Activated T-cell treated with anti-CD3 and anti-CD28 coated beads, Interleukin-2, amount 50 U/mL, for 24 hours (primary cell): Measurements from ENCODE around the gene CABP4.
A peak's percentile ranks its signal among the peaks of the same experiment; 100 is the strongest.

Experiments
- DNase-seq: peaks from one replicate; pipeline ENCODE4 v3.0.0-alpha.2; 2020
- H3K27ac Mint-ChIP-seq: 2 replicates; pipeline ENCODE4 v1.8.0; 2020; ENCODE audit warnings: mild to moderate bottlenecking, mixed read lengths
- H3K27me3 Mint-ChIP-seq: 2 replicates; pipeline ENCODE4 v1.8.0; 2020; ENCODE audit warnings: mixed read lengths
- H3K36me3 Mint-ChIP-seq: 2 replicates; pipeline ENCODE4 v1.8.0; 2020; ENCODE audit warnings: low read depth, mixed read lengths
- H3K4me1 Mint-ChIP-seq: 2 replicates; pipeline ENCODE4 v1.8.0; 2020; ENCODE audit warnings: low read depth, mixed read lengths
- H3K4me3 Mint-ChIP-seq: 2 replicates; pipeline ENCODE4 v1.8.0; 2020; ENCODE audit warnings: mild to moderate bottlenecking, moderate library complexity, mixed read lengths
- H3K9me3 Mint-ChIP-seq: 2 replicates; pipeline ENCODE4 v1.8.0; 2020; ENCODE audit warnings: mixed read lengths

Gene CABP4

GRCh38 chr11:67428052-67429001, 26.8 kb upstream of the CABP4 start, which contains the start of gene RPS6KB2:
RPS6KB2 (plus strand) TSS chr11:67428494; CDS start chr11:67428546, 52 bp downstream.
- Mint-ChIP-seq H3K27me3 (no peaks in the 10 kb centered on the region), H3K9me3 (no peaks in the 10 kb centered on the region), H3K4me3 (peak within 1 kb of the TSS; percentile 92), H3K4me1 (peaks cover 42% of the 10 kb centered on the region), H3K27ac (peak within 1 kb of the TSS; percentile 97), H3K36me3 (peaks cover 48% of the 10 kb centered on the region)
- DNase-seq, result peak; percentile 100

DNA sequence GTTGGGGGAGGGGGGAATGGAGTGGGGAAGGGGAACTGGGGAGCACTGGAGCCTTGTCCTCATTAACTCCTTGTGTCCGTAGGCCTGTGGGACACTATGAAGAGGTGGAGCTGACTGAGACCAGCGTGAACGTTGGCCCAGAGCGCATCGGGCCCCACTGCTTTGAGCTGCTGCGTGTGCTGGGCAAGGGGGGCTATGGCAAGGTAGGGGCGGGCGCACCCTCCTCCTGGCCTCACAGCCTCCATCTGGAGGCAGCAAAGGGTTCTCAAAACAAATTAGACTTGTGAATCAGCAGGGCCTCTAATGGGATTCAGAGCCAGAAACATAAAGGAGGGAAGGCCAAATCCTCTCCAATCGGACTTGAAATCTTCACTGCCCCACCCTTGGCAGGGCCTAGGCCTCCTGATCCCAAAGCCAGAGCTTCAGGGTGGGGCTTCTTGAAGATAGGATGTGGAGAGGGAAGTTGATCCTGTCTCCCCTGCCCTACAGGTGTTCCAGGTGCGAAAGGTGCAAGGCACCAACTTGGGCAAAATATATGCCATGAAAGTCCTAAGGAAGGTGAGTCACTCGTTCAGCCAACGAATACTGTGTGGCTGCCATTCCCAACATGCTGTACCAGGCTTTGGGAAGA, 26.0 kb upstream of the CABP4 start:
- H3K4me3 Mint-ChIP-seq, result peak overlapping the region; percentile 92

DNA sequence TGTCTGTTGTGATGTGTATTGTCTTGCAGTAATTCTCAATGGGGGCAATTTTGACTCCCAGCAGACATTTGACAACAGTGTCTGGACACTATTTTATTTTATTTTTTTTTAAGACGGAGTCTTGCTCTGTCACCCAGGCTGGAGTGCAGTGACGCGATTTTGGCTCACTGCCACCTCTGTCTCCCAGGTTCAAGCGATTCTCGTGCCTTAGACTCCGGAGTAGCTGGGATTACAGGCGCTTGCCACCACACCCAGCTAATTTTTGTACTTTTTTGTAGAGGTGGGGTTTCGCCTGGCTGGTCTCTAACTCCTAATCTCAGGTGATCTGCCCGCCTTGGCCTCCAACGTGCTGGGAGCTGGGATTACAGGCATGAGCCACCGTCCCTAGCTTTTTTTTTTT, 25.4 kb upstream of the CABP4 start:
- peaks cover 56% of the 10 kb centered on the region for H3K4me1 Mint-ChIP-seq
- peak overlapping the region; percentile 92 for H3K4me3 Mint-ChIP-seq
- H3K27me3 Mint-ChIP-seq, result no peaks in the 10 kb centered on the region
- peaks cover 61% of the 10 kb centered on the region for H3K36me3 Mint-ChIP-seq
- no peaks in the 10 kb centered on the region for H3K9me3 Mint-ChIP-seq
- DNase-seq, result no peak
- peak overlapping the region; percentile 97 for H3K27ac Mint-ChIP-seq

More for the DNA sequence above, 26.0 kb upstream of the CABP4 start:
- Mint-ChIP-seq H3K9me3 (no peaks in the 10 kb centered on the region), H3K27me3 (no peaks in the 10 kb centered on the region), H3K27ac (peak overlapping the region; percentile 97), H3K4me1 (peaks cover 50% of the 10 kb centered on the region), H3K36me3 (peaks cover 56% of the 10 kb centered on the region)
- DNase-seq, result no peak

DNA sequence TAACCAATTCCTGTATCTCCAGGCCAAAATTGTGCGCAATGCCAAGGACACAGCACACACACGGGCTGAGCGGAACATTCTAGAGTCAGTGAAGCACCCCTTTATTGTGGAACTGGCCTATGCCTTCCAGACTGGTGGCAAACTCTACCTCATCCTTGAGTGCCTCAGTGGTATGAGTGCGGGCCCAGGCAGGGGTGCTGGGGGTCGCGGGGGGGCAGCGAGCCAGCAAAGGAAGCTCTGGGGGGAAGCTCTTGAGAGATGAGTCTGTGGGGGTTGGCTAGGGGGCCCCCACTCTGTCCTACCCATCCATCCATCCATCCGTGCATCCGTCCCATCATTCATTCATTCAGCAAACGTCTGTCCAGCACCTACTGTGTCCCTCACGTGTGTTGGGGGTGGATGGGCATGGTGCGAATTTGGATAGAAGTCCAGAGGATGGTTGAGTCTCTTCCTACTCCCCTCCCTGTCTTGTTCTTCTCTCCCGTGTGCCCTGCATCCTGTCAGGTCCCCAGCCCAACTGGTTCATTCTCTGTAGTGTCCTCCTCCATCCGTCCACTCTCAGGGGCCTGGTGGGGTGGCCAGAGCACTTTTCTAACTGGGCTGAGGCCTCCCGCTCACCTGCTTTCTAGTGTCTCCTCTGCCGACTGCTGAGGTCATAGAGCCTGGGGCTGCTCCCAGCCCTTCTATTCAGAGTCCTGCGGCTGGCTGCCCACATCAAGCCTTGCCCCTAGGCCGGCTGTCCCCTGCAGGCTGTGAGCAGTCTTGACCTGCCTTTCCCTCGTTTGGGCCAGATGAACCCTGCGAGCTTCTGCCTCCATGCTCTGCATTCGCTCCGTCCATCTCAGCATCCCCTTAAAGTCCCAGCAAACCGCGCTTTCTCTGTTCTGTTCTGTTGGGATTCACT, 23.6 kb upstream of the CABP4 start:
- Mint-ChIP-seq H3K9me3 (no peaks in the 10 kb centered on the region), H3K27me3 (no peaks in the 10 kb centered on the region), H3K4me3 (no peak overlapping the region), H3K4me1 (peaks cover 68% of the 10 kb centered on the region), H3K27ac (peak overlapping the region; percentile 97), H3K36me3 (peaks cover 77% of the 10 kb centered on the region)
- no peak for DNase-seq

DNA sequence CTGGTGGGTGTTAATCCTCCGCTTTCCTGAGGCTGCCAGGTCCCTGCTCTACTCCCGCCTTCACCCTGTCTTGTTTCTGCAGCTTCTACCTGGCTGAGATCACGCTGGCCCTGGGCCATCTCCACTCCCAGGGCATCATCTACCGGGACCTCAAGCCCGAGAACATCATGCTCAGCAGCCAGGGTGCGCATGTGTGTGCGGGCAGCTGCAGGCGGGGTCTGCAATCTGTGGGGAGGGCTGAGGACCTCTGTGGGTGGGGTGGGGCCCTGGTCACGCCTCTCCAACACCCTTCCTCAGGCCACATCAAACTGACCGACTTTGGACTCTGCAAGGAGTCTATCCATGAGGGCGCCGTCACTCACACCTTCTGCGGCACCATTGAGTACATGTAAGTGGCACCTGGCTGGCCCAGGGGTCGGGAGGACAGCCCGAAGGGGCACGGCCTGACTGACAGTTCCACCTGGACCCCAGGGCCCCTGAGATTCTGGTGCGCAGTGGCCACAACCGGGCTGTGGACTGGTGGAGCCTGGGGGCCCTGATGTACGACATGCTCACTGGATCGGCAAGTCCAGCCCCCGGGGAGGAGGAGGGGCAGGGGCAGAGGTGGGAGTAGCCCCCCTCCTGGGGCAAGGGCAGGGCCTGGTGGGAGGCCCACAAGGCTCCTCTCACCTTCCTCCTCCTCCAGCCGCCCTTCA, 22.4 kb upstream of the CABP4 start:
- peaks cover 88% of the 10 kb centered on the region for H3K36me3 Mint-ChIP-seq
- H3K9me3 Mint-ChIP-seq, result no peaks in the 10 kb centered on the region
- no peak overlapping the region for H3K4me3 Mint-ChIP-seq
- peaks cover 63% of the 10 kb centered on the region for H3K4me1 Mint-ChIP-seq
- peak; percentile 43 for DNase-seq
- H3K27me3 Mint-ChIP-seq, result no peaks in the 10 kb centered on the region
- H3K27ac Mint-ChIP-seq, result peak overlapping the region; percentile 97

- Mint-ChIP-seq H3K27me3 (no peaks in the 10 kb centered on the region), H3K9me3 (no peaks in the 10 kb centered on the region), H3K4me3 (peak overlapping the region; percentile 57), H3K36me3 (peaks cover 93% of the 10 kb centered on the region), H3K27ac (peak overlapping the region; percentile 97), H3K4me1 (peaks cover 62% of the 10 kb centered on the region)
- DNase-seq, result peak; percentile 54
Observed at GRCh38 chr11:67433536-67434394, 21.4 kb upstream of the CABP4 start.

DNA sequence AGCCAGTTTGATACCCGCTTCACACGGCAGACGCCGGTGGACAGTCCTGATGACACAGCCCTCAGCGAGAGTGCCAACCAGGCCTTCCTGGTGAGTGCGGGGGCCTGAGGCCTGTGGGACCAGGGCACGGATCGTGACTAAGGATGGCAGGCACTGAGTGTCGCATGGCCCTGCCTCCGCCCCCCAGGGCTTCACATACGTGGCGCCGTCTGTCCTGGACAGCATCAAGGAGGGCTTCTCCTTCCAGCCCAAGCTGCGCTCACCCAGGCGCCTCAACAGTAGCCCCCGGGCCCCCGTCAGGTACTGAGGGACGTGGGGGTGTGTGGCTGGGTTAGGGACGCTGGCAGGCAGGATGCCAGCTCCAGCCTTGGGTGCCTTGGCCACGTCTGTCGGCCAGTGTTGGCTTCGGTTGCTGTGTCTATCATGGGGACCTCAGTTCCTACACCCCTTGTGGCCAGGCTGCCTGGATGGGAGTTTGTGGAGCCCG, 20.7 kb upstream of the CABP4 start:
- H3K27ac Mint-ChIP-seq, result peak overlapping the region; percentile 97
- peaks cover 65% of the 10 kb centered on the region for H3K4me1 Mint-ChIP-seq
- H3K9me3 Mint-ChIP-seq, result no peaks in the 10 kb centered on the region
- H3K36me3 Mint-ChIP-seq, result peaks cover 94% of the 10 kb centered on the region
- no peaks in the 10 kb centered on the region for H3K27me3 Mint-ChIP-seq
- H3K4me3 Mint-ChIP-seq, result peak overlapping the region; percentile 57
- peak; percentile 68 for DNase-seq

DNA sequence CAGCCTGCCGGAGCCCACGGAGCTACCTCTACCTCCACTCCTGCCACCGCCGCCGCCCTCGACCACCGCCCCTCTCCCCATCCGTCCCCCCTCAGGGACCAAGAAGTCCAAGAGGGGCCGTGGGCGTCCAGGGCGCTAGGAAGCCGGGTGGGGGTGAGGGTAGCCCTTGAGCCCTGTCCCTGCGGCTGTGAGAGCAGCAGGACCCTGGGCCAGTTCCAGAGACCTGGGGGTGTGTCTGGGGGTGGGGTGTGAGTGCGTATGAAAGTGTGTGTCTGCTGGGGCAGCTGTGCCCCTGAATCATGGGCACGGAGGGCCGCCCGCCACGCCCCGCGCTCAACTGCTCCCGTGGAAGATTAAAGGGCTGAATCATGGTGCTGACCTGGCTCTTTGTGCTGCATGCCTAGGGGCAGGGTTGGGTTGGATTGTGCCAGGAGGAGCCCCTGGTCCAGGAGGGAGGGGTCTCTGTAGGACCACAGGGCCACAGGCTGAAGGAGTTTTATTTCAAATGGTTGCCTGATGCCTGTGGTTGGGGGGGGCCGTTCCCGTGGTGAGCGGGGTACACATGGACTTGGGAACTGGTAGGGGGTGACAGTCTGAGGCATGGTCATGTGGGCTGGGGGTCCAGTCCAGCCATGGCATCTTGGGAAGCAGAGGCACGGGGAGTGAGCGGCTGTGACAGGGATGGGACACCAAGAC, 20.0 kb upstream of the CABP4 start:
- Mint-ChIP-seq H3K27ac (peak overlapping the region; percentile 97), H3K4me1 (peaks cover 68% of the 10 kb centered on the region), H3K27me3 (no peaks in the 10 kb centered on the region), H3K9me3 (no peaks in the 10 kb centered on the region), H3K4me3 (peak overlapping the region; percentile 96), H3K36me3 (peaks cover 95% of the 10 kb centered on the region)
- peak; percentile 70 for DNase-seq

GRCh38 chr11:67435727-67436458, 19.3 kb upstream of the CABP4 start:
- Mint-ChIP-seq H3K27me3 (no peaks in the 10 kb centered on the region), H3K4me3 (peak overlapping the region; percentile 96), H3K36me3 (peaks cover 88% of the 10 kb centered on the region), H3K9me3 (no peaks in the 10 kb centered on the region), H3K4me1 (peaks cover 70% of the 10 kb centered on the region), H3K27ac (peak overlapping the region; percentile 92)
- DNase-seq, result peak; percentile 56

- H3K27me3 Mint-ChIP-seq, result no peaks in the 10 kb centered on the region
- peaks cover 82% of the 10 kb centered on the region for H3K36me3 Mint-ChIP-seq
- no peaks in the 10 kb centered on the region for H3K9me3 Mint-ChIP-seq
- peak; percentile 86 for DNase-seq
- H3K4me3 Mint-ChIP-seq, result peak overlapping the region; percentile 96
- H3K4me1 Mint-ChIP-seq, result peaks cover 72% of the 10 kb centered on the region
- peak overlapping the region; percentile 92 for H3K27ac Mint-ChIP-seq
Observed at GRCh38 chr11:67436459-67437081, 18.6 kb upstream of the CABP4 start.

DNA sequence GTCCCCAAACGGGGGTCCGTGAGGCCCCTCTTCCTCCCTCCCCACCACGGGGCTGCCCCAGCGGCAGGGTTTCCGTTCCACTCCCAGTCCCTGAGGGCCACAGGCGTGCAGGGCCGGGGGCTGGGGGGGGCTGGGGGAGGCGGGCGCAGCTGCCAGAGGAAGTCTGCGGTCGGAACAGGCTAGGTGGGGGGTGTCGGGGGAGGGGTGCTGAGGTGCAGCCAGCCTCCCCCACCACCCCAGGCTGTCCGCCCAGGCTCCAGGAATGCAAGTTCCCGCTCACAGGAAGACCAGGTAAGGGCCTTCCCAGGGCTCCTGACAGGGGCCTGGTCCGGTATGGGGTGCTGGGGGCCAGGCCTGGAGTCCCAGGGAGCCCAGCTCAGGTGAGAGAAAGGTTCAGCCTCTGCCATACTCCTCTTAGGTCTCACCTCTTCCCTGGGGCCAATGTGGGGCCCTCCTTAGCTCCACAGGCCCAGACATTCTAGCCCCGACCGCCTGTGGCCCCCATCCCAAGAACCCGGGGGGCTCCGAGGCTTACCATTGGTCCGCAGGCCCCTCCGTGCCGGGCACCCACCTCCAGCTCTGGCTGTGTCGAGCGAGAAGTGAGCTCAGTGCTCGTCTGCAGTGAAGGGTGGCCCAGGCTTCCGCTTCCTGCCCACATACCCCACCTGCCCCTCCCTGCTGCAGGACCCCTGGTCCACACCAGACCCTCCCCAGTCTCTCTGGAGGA, 17.9 kb upstream of the CABP4 start, which contains the start of gene PTPRCAP:
Gene PTPRCAP, minus strand, starts transcription at position 601 of the 727 bp plus-strand sequence. Its CDS starts 63 bp downstream, at position 538.
- peak within 1 kb of the TSS; percentile 96 for H3K4me3 Mint-ChIP-seq
- peaks cover 75% of the 10 kb centered on the region for H3K36me3 Mint-ChIP-seq
- H3K9me3 Mint-ChIP-seq, result no peaks in the 10 kb centered on the region
- H3K27ac Mint-ChIP-seq, result peak within 1 kb of the TSS; percentile 93
- H3K27me3 Mint-ChIP-seq, result no peaks in the 10 kb centered on the region
- peaks cover 71% of the 10 kb centered on the region for H3K4me1 Mint-ChIP-seq
- peak; percentile 85 for DNase-seq
